Gastrocnemius medialis (tissue), 4 donors: ENCODE data around the gene CXCL6. TPM values are rescaled to one million over a fixed set of nuclear protein-coding genes. Genes with fewer than 3 reads are reported as not detected.

Source experiments
- ATAC-seq, 2 donors: fragments of 150-250 bp; one replicate each; pipeline ENCODE4 v1.9.1; 2016
- DNase-seq, 2 donors: peaks; one replicate each; pipeline ENCODE4 v3.0.0-alpha.2; 2019
- H3K27ac ChIP-seq, 4 donors: fragments of 200-600 bp; sonication (generic); 1 replicate in 1 of 4; 2 replicates in 3 of 4; pipeline ENCODE4 v1.5.1; 2016 to 2018; ENCODE audit warnings: mild to moderate bottlenecking in 2 of 4, moderate library complexity in 1 of 4
- H3K27me3 ChIP-seq, 3 donors: fragments of 200-600 bp; sonication (generic) in 2 of 3; 1 replicate in 1 of 3; 2 replicates in 2 of 3; pipeline versions ENCODE4 v1.5.1 to v1.6.0; 2016 to 2019; ENCODE audit warnings: mild to moderate bottlenecking in 1 of 3, moderate library complexity in 1 of 3
- H3K36me3 ChIP-seq, 2 donors: fragments of 200-600 bp; sonication (generic) in 1 of 2; one replicate each; pipeline ENCODE4 v1.5.1; 2017 to 2018
- H3K4me1 ChIP-seq, 2 donors: fragments of 200-600 bp; sonication (generic) in 1 of 2; one replicate each; pipeline ENCODE4 v1.5.1; 2016 to 2017; ENCODE audit warnings: mild to moderate bottlenecking in 2 of 2
- H3K4me3 ChIP-seq, 4 donors: fragments of 200-600 bp; sonication (generic) in 3 of 4; 1 replicate in 1 of 4; 2 replicates in 3 of 4; pipeline ENCODE4 v1.5.1; 2016 to 2019; ENCODE audit warnings: mild to moderate bottlenecking in 2 of 4
- H3K9me3 ChIP-seq, 3 donors: fragments of 200-600 bp; sonication (generic) in 2 of 3; 1 replicate in 1 of 3; 2 replicates in 2 of 3; pipeline ENCODE4 v1.5.1; 2016 to 2019
- CTCF ChIP-seq, 5 experiments: fragments of 450-650 bp in 3 of 5; fragments of 200-600 bp in 2 of 5; sonication (generic) in 2 of 5; IDR thresholded peaks in 4 of 5; conservative IDR thresholded peaks in 1 of 5; 1 replicate in 4 of 5; 2 replicates in 1 of 5; pipeline ENCODE4 v1.5.1; 2016 to 2019; ENCODE audit warnings: antibody characterized with exemption in 5 of 5, mild to moderate bottlenecking in 3 of 5, moderate library complexity in 3 of 5
- POLR2A ChIP-seq, 2 donors: fragments of 450-650 bp; IDR thresholded peaks; one replicate each; pipeline ENCODE4 v1.6.1; 2017; ENCODE audit warnings: antibody characterized with exemption in 2 of 2, mild to moderate bottlenecking in 2 of 2, moderate library complexity in 2 of 2
- in situ Hi-C, 4 donors: fragments of 200-750 bp; cut with MboI; loops; one replicate each; pipeline versions ENCODE4 v1.15.0 to v1.8.0; 2017; ENCODE audit warnings: low sequenced_read_pairs in 4 of 4
- intact Hi-C: fragments of 100-400 bp; cut with DNase I; formaldehyde crosslinking; loops from one replicate; pipeline ENCODE4 v1.15.1; 2023; ENCODE audit warnings: low total_unique reads
- total RNA-seq, 4 donors: library from RNA; depleted of rRNA; stranded (reverse); fragments of >200 nt; gene quantifications; one replicate each; pipeline versions ENCODE4 v1.1.0 to v1.2.3, GENCODE V29; 2016

The CXCL6 gene
- total RNA-seq, 4 donors from 2014 or later: 3.7 TPM; not detected in 3

- in situ Hi-C loops: no loop called here
- no peak overlapping the region for H3K27ac ChIP-seq
- no peaks in the 10 kb centered on the region for H3K9me3 ChIP-seq
- intact Hi-C loops: no loop called here
- DNase-seq (no peak), ATAC-seq (no peak)
- H3K4me1 ChIP-seq: no peaks in the 10 kb centered on the region
- H3K4me3 ChIP-seq: no peak overlapping the region
- no peaks in the 10 kb centered on the region for H3K36me3 ChIP-seq
- no peaks in the 10 kb centered on the region for H3K27me3 ChIP-seq
- no peak for TF ChIP-seq CTCF (IDR thresholded peaks at IDR 0.05 in 4 of 5, conservative IDR thresholded peaks at IDR 0.05 in 1 of 5)
- TF ChIP-seq POLR2A (IDR thresholded peaks at IDR 0.05): no peak
Observed at GRCh38 chr4:73822389-73822788, 14.1 kb upstream of the CXCL6 start.

GRCh38 chr4:73822812-73823504, 13.5 kb upstream of the CXCL6 start:
- Histone ChIP-seq H3K27me3 (no peaks in the 10 kb centered on the region), H3K4me1 (no peaks in the 10 kb centered on the region), H3K27ac (no peak overlapping the region), H3K36me3 (no peaks in the 10 kb centered on the region), H3K9me3 (no peaks in the 10 kb centered on the region), H3K4me3 (no peak overlapping the region)
- in situ Hi-C loops (no loop called here), intact Hi-C loops (no loop called here)
- TF ChIP-seq CTCF (IDR thresholded peaks at IDR 0.05 in 4 of 5, conservative IDR thresholded peaks at IDR 0.05 in 1 of 5) (no peak), POLR2A (IDR thresholded peaks at IDR 0.05) (no peak)
- DNase-seq (no peak), ATAC-seq (no peak)

- in situ Hi-C loops (no loop called here), intact Hi-C loops (no loop called here)
- TF ChIP-seq CTCF (IDR thresholded peaks at IDR 0.05 in 4 of 5, conservative IDR thresholded peaks at IDR 0.05 in 1 of 5) (no peak), POLR2A (IDR thresholded peaks at IDR 0.05) (no peak)
- Histone ChIP-seq H3K4me1 (no peaks in the 10 kb centered on the region), H3K27me3 (no peaks in the 10 kb centered on the region), H3K4me3 (no peak overlapping the region), H3K9me3 (no peaks in the 10 kb centered on the region), H3K36me3 (no peaks in the 10 kb centered on the region), H3K27ac (no peak overlapping the region)
- DNase-seq (no peak), ATAC-seq (no peak)
Observed at GRCh38 chr4:73823760-73824159, 12.7 kb upstream of the CXCL6 start.

- intact Hi-C loops: no loop called here
- ATAC-seq: no peak
- TF ChIP-seq POLR2A (IDR thresholded peaks at IDR 0.05) (no peak), CTCF (IDR thresholded peaks at IDR 0.05 in 4 of 5, conservative IDR thresholded peaks at IDR 0.05 in 1 of 5) (no peak)
Observed at GRCh38 chr4:73828956-73829355, 7.5 kb upstream of the CXCL6 start.

GRCh38 chr4:73831569-73831968, 4.9 kb upstream of the CXCL6 start:
- H3K9me3 ChIP-seq: no peaks in the 10 kb centered on the region
- DNase-seq: no peak
- no peak overlapping the region for H3K27ac ChIP-seq
- H3K36me3 ChIP-seq: no peaks in the 10 kb centered on the region
- in situ Hi-C loops: no loop called here
- no peak for TF ChIP-seq POLR2A (IDR thresholded peaks at IDR 0.05)
- no peak for TF ChIP-seq CTCF (IDR thresholded peaks at IDR 0.05 in 4 of 5, conservative IDR thresholded peaks at IDR 0.05 in 1 of 5)
- no peaks in the 10 kb centered on the region for H3K4me1 ChIP-seq
- intact Hi-C loops: loop anchor here (5.0 kb wide), 1 partner anchor 54 kb away; no protein-coding TSS in a partner anchor
- no peaks in the 10 kb centered on the region for H3K27me3 ChIP-seq
- no peak for ATAC-seq
- no peak overlapping the region for H3K4me3 ChIP-seq

More at GRCh38 chr4:73828956-73829355, 7.5 kb upstream of the CXCL6 start:
- Histone ChIP-seq H3K4me3 (no peak overlapping the region), H3K9me3 (no peaks in the 10 kb centered on the region), H3K4me1 (no peaks in the 10 kb centered on the region), H3K27ac (no peak overlapping the region), H3K27me3 (no peaks in the 10 kb centered on the region), H3K36me3 (no peaks in the 10 kb centered on the region)
- in situ Hi-C loops: no loop called here
- DNase-seq: no peak
